ENCODE results near the gene CCR6.
"Not testable (repeated sequence)": the region's sequence is repeated elsewhere in the genome, so short reads cannot be mapped to it uniquely, and the experiment has no call there.

CCR6 gene

GRCh38 chr6:167178896-167179655 lies 56.2 kb downstream of the CCR6 start:
- not testable (repeated sequence) for DNase-seq (ENCODE audit: low spot score in 2 of 2); H3K27me3 Mint-ChIP-seq; ATAC-seq (replicated peaks; ENCODE audit: extremely low read depth, poor library complexity, severe bottlenecking); H3K9me3 Mint-ChIP-seq; H3K27ac Mint-ChIP-seq (ENCODE audit: low read depth); H3K4me1 Mint-ChIP-seq; H3K4me3 Mint-ChIP-seq; H3K36me3 Mint-ChIP-seq (ENCODE audit: insufficient read depth)

GRCh38 chr6:167180086-167180485 lies 57.2 kb downstream of the CCR6 start:
- H3K4me3 Mint-ChIP-seq; H3K9me3 Mint-ChIP-seq; DNase-seq (ENCODE audit: low spot score in 2 of 2); H3K4me1 Mint-ChIP-seq; ATAC-seq (replicated peaks; ENCODE audit: extremely low read depth, poor library complexity, severe bottlenecking); H3K27me3 Mint-ChIP-seq; H3K36me3 Mint-ChIP-seq (ENCODE audit: insufficient read depth); H3K27ac Mint-ChIP-seq (ENCODE audit: low read depth): not testable (repeated sequence)

GRCh38 chr6:167181351-167181750 lies 58.5 kb downstream of the CCR6 start:
- H3K27ac Mint-ChIP-seq (ENCODE audit: low read depth); ATAC-seq (replicated peaks; ENCODE audit: extremely low read depth, poor library complexity, severe bottlenecking); H3K4me3 Mint-ChIP-seq; H3K4me1 Mint-ChIP-seq; H3K9me3 Mint-ChIP-seq; DNase-seq (ENCODE audit: low spot score in 2 of 2); H3K36me3 Mint-ChIP-seq (ENCODE audit: insufficient read depth); H3K27me3 Mint-ChIP-seq: not testable (repeated sequence)

GRCh38 chr6:167182913-167183314 lies 60.0 kb downstream of the CCR6 start:
- not testable (repeated sequence) for H3K9me3 Mint-ChIP-seq; H3K27me3 Mint-ChIP-seq; H3K36me3 Mint-ChIP-seq (ENCODE audit: insufficient read depth); H3K4me3 Mint-ChIP-seq; DNase-seq (ENCODE audit: low spot score in 2 of 2); H3K4me1 Mint-ChIP-seq; H3K27ac Mint-ChIP-seq (ENCODE audit: low read depth)
- peak; percentile 70 for ATAC-seq (replicated peaks; ENCODE audit: extremely low read depth, poor library complexity, severe bottlenecking)

- not testable (repeated sequence) for H3K4me3 Mint-ChIP-seq; H3K27ac Mint-ChIP-seq (ENCODE audit: low read depth); H3K9me3 Mint-ChIP-seq; H3K36me3 Mint-ChIP-seq (ENCODE audit: insufficient read depth); H3K27me3 Mint-ChIP-seq; H3K4me1 Mint-ChIP-seq; DNase-seq (ENCODE audit: low spot score in 2 of 2); ATAC-seq (replicated peaks; ENCODE audit: extremely low read depth, poor library complexity, severe bottlenecking)
Measured at GRCh38 chr6:167185101-167185500, 62.2 kb downstream of the CCR6 start.

- ATAC-seq (replicated peaks; ENCODE audit: extremely low read depth, poor library complexity, severe bottlenecking); H3K36me3 Mint-ChIP-seq (ENCODE audit: insufficient read depth); H3K9me3 Mint-ChIP-seq; H3K4me1 Mint-ChIP-seq; DNase-seq (ENCODE audit: low spot score in 2 of 2); H3K27ac Mint-ChIP-seq (ENCODE audit: low read depth); H3K4me3 Mint-ChIP-seq: not testable (repeated sequence)
- peaks cover 24% of the 10 kb centered on the region for H3K27me3 Mint-ChIP-seq
Measured at GRCh38 chr6:167187275-167187674, 64.4 kb downstream of the CCR6 start.

Data from central memory CD8-positive, alpha-beta T cell (primary cell).